Activated CD4-positive, alpha-beta memory T cell treated with anti-CD3 and anti-CD28 coated beads for 36 hours (primary cell): ENCODE data around the gene BMP8B. TPM values are rescaled to one million over a fixed set of nuclear protein-coding genes. Genes with fewer than 3 reads are reported as not detected.
"Not testable (repeated sequence)": the region's sequence is repeated elsewhere in the genome, so short reads cannot be mapped to it uniquely, and the experiment has no call there.

Source experiments
- CTCF ChIA-PET: fragments of 350-600 bp; sonication (Branson Sonifier 250); formaldehyde crosslinking; loops from one replicate; lab custom pipeline; 2021; ENCODE audit warnings: antibody characterized with exemption, inconsistent platforms; lab: Charles Lee
- POLR2A ChIA-PET: fragments of 350-600 bp; sonication (Branson Sonifier 250); formaldehyde crosslinking; loops from one replicate; lab custom pipeline; 2021; ENCODE audit warnings: antibody characterized with exemption; lab: Charles Lee
- DNase-seq: peaks from one replicate; pipeline ENCODE4 v3.0.0-alpha.2; 2020
- H3K27ac Mint-ChIP-seq: one replicate; pipeline ENCODE4 v1.8.0; 2021; ENCODE audit warnings: mixed read lengths
- H3K27me3 Mint-ChIP-seq: one replicate; pipeline ENCODE4 v1.8.0; 2021; ENCODE audit warnings: mixed read lengths
- H3K36me3 Mint-ChIP-seq: one replicate; pipeline ENCODE4 v1.8.0; 2021; ENCODE audit warnings: mixed read lengths
- H3K4me1 Mint-ChIP-seq: one replicate; pipeline ENCODE4 v1.8.0; 2021; ENCODE audit warnings: low read depth, mixed read lengths
- H3K4me3 Mint-ChIP-seq: one replicate; pipeline ENCODE4 v1.8.0; 2021; ENCODE audit warnings: mild to moderate bottlenecking, mixed read lengths
- H3K9me3 Mint-ChIP-seq: one replicate; pipeline ENCODE4 v1.8.0; 2021; ENCODE audit warnings: mixed read lengths
- intact Hi-C: fragments of 100-400 bp; cut with micrococcal nuclease; formaldehyde crosslinking; loops from one replicate; pipeline ENCODE4 v1.15.1; 2023
- total RNA-seq, 2 experiments: library from RNA; stranded (reverse); gene quantifications; one replicate each; pipeline ENCODE4 v1.2.3, GENCODE V29; 2021

Gene BMP8B
- total RNA-seq, 2 experiments from 2014 or later: 0.53 to 0.55 TPM

- POLR2A ChIA-PET, CTCF ChIA-PET, H3K27me3 Mint-ChIP-seq, H3K4me1 Mint-ChIP-seq, H3K27ac Mint-ChIP-seq, H3K4me3 Mint-ChIP-seq, intact Hi-C loops, H3K36me3 Mint-ChIP-seq, H3K9me3 Mint-ChIP-seq, DNase-seq: not testable (repeated sequence)
Measured at GRCh38 chr1:39775141-39775540, 13.5 kb downstream of the BMP8B start.

- CTCF ChIA-PET, H3K9me3 Mint-ChIP-seq, H3K36me3 Mint-ChIP-seq, POLR2A ChIA-PET, H3K4me3 Mint-ChIP-seq, DNase-seq, H3K27ac Mint-ChIP-seq, H3K4me1 Mint-ChIP-seq, H3K27me3 Mint-ChIP-seq, intact Hi-C loops: not testable (repeated sequence)
Measured at GRCh38 chr1:39773369-39773979, 15.2 kb downstream of the BMP8B start.

- H3K9me3 Mint-ChIP-seq, H3K27ac Mint-ChIP-seq, CTCF ChIA-PET, POLR2A ChIA-PET, intact Hi-C loops, H3K36me3 Mint-ChIP-seq, H3K27me3 Mint-ChIP-seq, H3K4me1 Mint-ChIP-seq: not testable (repeated sequence)
- DNase-seq: peak; percentile 20
- peak within 1 kb of the TSS; percentile 24 for H3K4me3 Mint-ChIP-seq
Measured at GRCh38 chr1:39771022-39771532, 17.6 kb downstream of the BMP8B start, which contains the start of gene OXCT2. Gene OXCT2, minus strand, starts transcription at chr1:39771348. Its CDS starts 93 bp downstream, at chr1:39771255.

- H3K4me1 Mint-ChIP-seq, H3K36me3 Mint-ChIP-seq, intact Hi-C loops, H3K27ac Mint-ChIP-seq, CTCF ChIA-PET, H3K9me3 Mint-ChIP-seq, H3K27me3 Mint-ChIP-seq, POLR2A ChIA-PET: not testable (repeated sequence)
- peak; percentile 56 for DNase-seq
- H3K4me3 Mint-ChIP-seq: peak overlapping the region; percentile 24
Measured at GRCh38 chr1:39770100-39771021, 18.3 kb downstream of the BMP8B start.

GRCh38 chr1:39769502-39769901, 19.2 kb downstream of the BMP8B start:
- H3K9me3 Mint-ChIP-seq, H3K27me3 Mint-ChIP-seq, POLR2A ChIA-PET, H3K4me1 Mint-ChIP-seq, H3K27ac Mint-ChIP-seq, DNase-seq, intact Hi-C loops, H3K36me3 Mint-ChIP-seq, H3K4me3 Mint-ChIP-seq, CTCF ChIA-PET: not testable (repeated sequence)

GRCh38 chr1:39766466-39766865, 22.2 kb downstream of the BMP8B start:
- H3K36me3 Mint-ChIP-seq, POLR2A ChIA-PET, H3K9me3 Mint-ChIP-seq: not testable (repeated sequence)

GRCh38 chr1:39764512-39764911, 24.2 kb downstream of the BMP8B start:
- POLR2A ChIA-PET, H3K9me3 Mint-ChIP-seq, intact Hi-C loops, H3K36me3 Mint-ChIP-seq, DNase-seq, CTCF ChIA-PET, H3K27ac Mint-ChIP-seq, H3K4me1 Mint-ChIP-seq, H3K4me3 Mint-ChIP-seq, H3K27me3 Mint-ChIP-seq: not testable (repeated sequence)

More at GRCh38 chr1:39766466-39766865, 22.2 kb downstream of the BMP8B start:
- H3K4me1 Mint-ChIP-seq, intact Hi-C loops, CTCF ChIA-PET, H3K27ac Mint-ChIP-seq, H3K4me3 Mint-ChIP-seq, DNase-seq, H3K27me3 Mint-ChIP-seq: not testable (repeated sequence)

GRCh38 chr1:39763619-39764374, 24.9 kb downstream of the BMP8B start:
- H3K27ac Mint-ChIP-seq, DNase-seq, POLR2A ChIA-PET, H3K36me3 Mint-ChIP-seq, H3K27me3 Mint-ChIP-seq, H3K9me3 Mint-ChIP-seq, intact Hi-C loops, H3K4me3 Mint-ChIP-seq, CTCF ChIA-PET, H3K4me1 Mint-ChIP-seq: not testable (repeated sequence)

GRCh38 chr1:39762550-39763540, 25.8 kb downstream of the BMP8B start:
- H3K4me3 Mint-ChIP-seq: no peak overlapping the region
- no peaks in the 10 kb centered on the region for H3K4me1 Mint-ChIP-seq
- intact Hi-C loops: no loop called here
- no peaks in the 10 kb centered on the region for H3K9me3 Mint-ChIP-seq
- H3K27ac Mint-ChIP-seq: no peak overlapping the region
- POLR2A ChIA-PET: no interaction called here
- H3K36me3 Mint-ChIP-seq: peaks cover 13% of the 10 kb centered on the region
- no peaks in the 10 kb centered on the region for H3K27me3 Mint-ChIP-seq
- CTCF ChIA-PET: no interaction called here
- no peak for DNase-seq

- no peaks in the 10 kb centered on the region for H3K4me1 Mint-ChIP-seq
- no peak overlapping the region for H3K27ac Mint-ChIP-seq
- H3K9me3 Mint-ChIP-seq: no peaks in the 10 kb centered on the region
- H3K4me3 Mint-ChIP-seq: no peak overlapping the region
- POLR2A ChIA-PET: no interaction called here
- CTCF ChIA-PET: no interaction called here
- peaks cover 18% of the 10 kb centered on the region for H3K36me3 Mint-ChIP-seq
- intact Hi-C loops: no loop called here
- DNase-seq: no peak
- no peaks in the 10 kb centered on the region for H3K27me3 Mint-ChIP-seq
Measured at GRCh38 chr1:39761557-39762260, 27.0 kb downstream of the BMP8B start.

GRCh38 chr1:39761016-39761415, 27.6 kb downstream of the BMP8B start:
- H3K4me1 Mint-ChIP-seq: no peaks in the 10 kb centered on the region
- no peaks in the 10 kb centered on the region for H3K9me3 Mint-ChIP-seq
- no peak overlapping the region for H3K27ac Mint-ChIP-seq
- no peak for DNase-seq
- H3K27me3 Mint-ChIP-seq: no peaks in the 10 kb centered on the region
- H3K4me3 Mint-ChIP-seq: no peak overlapping the region
- H3K36me3 Mint-ChIP-seq: peaks cover 22% of the 10 kb centered on the region
- POLR2A ChIA-PET: no interaction called here
- intact Hi-C loops: no loop called here
- CTCF ChIA-PET: no interaction called here
